NCI-H524 treated with DMSO at 0.1 percent for 48 hours (cell line): Measurements from ENCODE around the gene PTGDS.

Source experiments
- DNase-seq: peaks from one replicate; lab custom pipeline; 2025; lab: John Stamatoyannopoulos, UW

Gene PTGDS

GRCh38 chr9:136977223-136977622 lies at the start of gene PTGDS:
TSS of gene PTGDS (plus strand) at chr9:136977504. CDS start at chr9:136977579, 75 bp downstream.
- DNase-seq: no peak

GRCh38 chr9:136928591-136928990 lies 48.7 kb upstream of the PTGDS start:
- no peak for DNase-seq

GRCh38 chr9:136930014-136930413 lies 47.3 kb upstream of the PTGDS start:
- no peak for DNase-seq

GRCh38 chr9:136931611-136932130 lies 45.6 kb upstream of the PTGDS start:
- no peak for DNase-seq

GRCh38 chr9:136934277-136934676 lies 43.0 kb upstream of the PTGDS start:
- no peak for DNase-seq

GRCh38 chr9:136935651-136936050 lies 41.7 kb upstream of the PTGDS start:
- DNase-seq: no peak

- no peak for DNase-seq
Measured at GRCh38 chr9:136936645-136937170, 40.6 kb upstream of the PTGDS start.

- no peak for DNase-seq
Measured at GRCh38 chr9:136937186-136938001, 39.9 kb upstream of the PTGDS start.

- DNase-seq: no peak
Measured at GRCh38 chr9:136939431-136939995, 37.8 kb upstream of the PTGDS start.

GRCh38 chr9:136939996-136940525 lies 37.2 kb upstream of the PTGDS start:
- DNase-seq: no peak

- no peak for DNase-seq
Measured at GRCh38 chr9:136940526-136941230, 36.6 kb upstream of the PTGDS start.

- no peak for DNase-seq
Measured at GRCh38 chr9:136941231-136942111, 35.8 kb upstream of the PTGDS start.

- no peak for DNase-seq
Measured at GRCh38 chr9:136942112-136942880, 35.0 kb upstream of the PTGDS start.

GRCh38 chr9:136942881-136943230 lies 34.4 kb upstream of the PTGDS start:
- no peak for DNase-seq

- DNase-seq: no peak
Measured at GRCh38 chr9:136943291-136944211, 33.8 kb upstream of the PTGDS start.

GRCh38 chr9:136944212-136944518 lies 33.1 kb upstream of the PTGDS start:
- DNase-seq: no peak

- no peak for DNase-seq
Measured at GRCh38 chr9:136944519-136945332, 32.6 kb upstream of the PTGDS start, which contains the start of the genes C8G and FBXW5. TSS of gene C8G (plus strand) at chr9:136945243. CDS start at chr9:136945321, 78 bp downstream. TSS of gene FBXW5 (minus strand) at chr9:136944738. CDS start at chr9:136944083, 655 bp downstream.
